A549 treated with RU486 at 1 μM for 4 hours (cell line): Measurements from ENCODE around the gene ASCL2. TPM values are rescaled to one million over a fixed set of nuclear protein-coding genes. Genes with fewer than 3 reads are reported as not detected.

Source experiments
- total RNA-seq: library from RNA; stranded (reverse); fragments of 200-300 nt; extraction: Qiagen RNA extraction; gene quantifications from 5 replicates; pipeline ENCODE4 v1.2.3, GENCODE V29; 2022; ENCODE audit warnings: low read depth

The ASCL2 gene
- total RNA-seq: 0.08 to 0.09 TPM in 2 of 5 replicates, not detected in the others

GRCh38 chr11:2270322-2271076 is at the start of gene ASCL2:
ASCL2 (minus strand) TSS chr11:2270588; CDS start chr11:2270332, 256 bp downstream.

GRCh38 chr11:2301631-2302305 is 31.4 kb upstream of the ASCL2 start, which contains the start of the genes C11orf21 and TSPAN32:
C11orf21 (minus strand) TSS chr11:2301918; CDS start chr11:2301808, 110 bp downstream.
TSPAN32 (plus strand) TSS chr11:2302013; CDS start chr11:2302150, 137 bp downstream.

Other genes starting within 250 kb of the ASCL2 start
- gene IGF2, start 131.2 kb downstream of the ASCL2 start, total RNA-seq: 1.4 to 4.4 TPM (median 2.4 TPM) in 5 replicates
- gene INS, start 109.4 kb downstream of the ASCL2 start, total RNA-seq: not detected in 5 replicates
- gene TH, start 98.8 kb downstream of the ASCL2 start, total RNA-seq: 0.13 TPM in 1 of 5 replicates, not detected in the others
- not detected in 5 replicates for gene C11orf21, start 31.3 kb upstream of the ASCL2 start, total RNA-seq
- gene TSPAN32, start 31.4 kb upstream of the ASCL2 start, total RNA-seq: not detected in 5 replicates
- 280 to 415 TPM (median 398 TPM) in 5 replicates for gene CD81, start 106.7 kb upstream of the ASCL2 start, total RNA-seq
- gene TSSC4, start 130.2 kb upstream of the ASCL2 start, total RNA-seq: 43.6 to 72.9 TPM (median 66.2 TPM) in 5 replicates
- gene TRPM5, start 173.9 kb upstream of the ASCL2 start, total RNA-seq: not detected in 5 replicates
- 0.19 to 0.54 TPM (median 0.40 TPM) in 5 replicates for gene KCNQ1, start 174.4 kb upstream of the ASCL2 start, total RNA-seq